NCI-H187 (cell line): Measurements from ENCODE around the gene C1QTNF12.

Source experiments
- DNase-seq, 2 experiments: peaks; one replicate each; lab custom pipeline; 2025; lab: John Stamatoyannopoulos, UW

Gene C1QTNF12

GRCh38 chr1:1213345-1214265, 32.9 kb downstream of the C1QTNF12 start, which contains the start of gene TNFRSF4:
TSS of gene TNFRSF4 (minus strand) at chr1:1214153. CDS start at chr1:1214127, 26 bp downstream.
- DNase-seq, result no peak

GRCh38 chr1:1212780-1213344, 33.7 kb downstream of the C1QTNF12 start:
- DNase-seq, result no peak

- no peak for DNase-seq
These were observed 34.7 kb downstream of the C1QTNF12 start for GRCh38 chr1:1211541-1212441.

- DNase-seq, result no peak
These were observed 35.6 kb downstream of the C1QTNF12 start for GRCh38 chr1:1210726-1211540.

- no peak for DNase-seq
These were observed 37.6 kb downstream of the C1QTNF12 start for GRCh38 chr1:1208713-1209433.

- no peak for DNase-seq
These were observed 39.0 kb downstream of the C1QTNF12 start for GRCh38 chr1:1207571-1207892.

- no peak for DNase-seq
These were observed 39.5 kb downstream of the C1QTNF12 start for GRCh38 chr1:1206966-1207531.

- peak in 1 of 2 experiments; percentile 25 for DNase-seq
These were observed 40.1 kb downstream of the C1QTNF12 start, which contains the start of gene TNFRSF18 for GRCh38 chr1:1206376-1206965. TSS of gene TNFRSF18 (minus strand) at chr1:1206592. CDS start at chr1:1206571, 21 bp downstream.

GRCh38 chr1:1205769-1206375, 40.6 kb downstream of the C1QTNF12 start:
- DNase-seq, result no peak

GRCh38 chr1:1204998-1205768, 41.3 kb downstream of the C1QTNF12 start:
- no peak for DNase-seq

GRCh38 chr1:1204425-1204920, 42.0 kb downstream of the C1QTNF12 start:
- no peak for DNase-seq

GRCh38 chr1:1203561-1204424, 42.7 kb downstream of the C1QTNF12 start:
- no peak for DNase-seq

- peak; percentile 14 to 18 for DNase-seq
These were observed 43.5 kb downstream of the C1QTNF12 start for GRCh38 chr1:1202831-1203560.

- no peak for DNase-seq
These were observed 45.4 kb downstream of the C1QTNF12 start for GRCh38 chr1:1200876-1201810.

- DNase-seq, result no peak
These were observed 46.3 kb downstream of the C1QTNF12 start for GRCh38 chr1:1199961-1200875.
